Measurements from ENCODE around the gene NPAS3.

- TF ChIP-seq, protein P1, sequence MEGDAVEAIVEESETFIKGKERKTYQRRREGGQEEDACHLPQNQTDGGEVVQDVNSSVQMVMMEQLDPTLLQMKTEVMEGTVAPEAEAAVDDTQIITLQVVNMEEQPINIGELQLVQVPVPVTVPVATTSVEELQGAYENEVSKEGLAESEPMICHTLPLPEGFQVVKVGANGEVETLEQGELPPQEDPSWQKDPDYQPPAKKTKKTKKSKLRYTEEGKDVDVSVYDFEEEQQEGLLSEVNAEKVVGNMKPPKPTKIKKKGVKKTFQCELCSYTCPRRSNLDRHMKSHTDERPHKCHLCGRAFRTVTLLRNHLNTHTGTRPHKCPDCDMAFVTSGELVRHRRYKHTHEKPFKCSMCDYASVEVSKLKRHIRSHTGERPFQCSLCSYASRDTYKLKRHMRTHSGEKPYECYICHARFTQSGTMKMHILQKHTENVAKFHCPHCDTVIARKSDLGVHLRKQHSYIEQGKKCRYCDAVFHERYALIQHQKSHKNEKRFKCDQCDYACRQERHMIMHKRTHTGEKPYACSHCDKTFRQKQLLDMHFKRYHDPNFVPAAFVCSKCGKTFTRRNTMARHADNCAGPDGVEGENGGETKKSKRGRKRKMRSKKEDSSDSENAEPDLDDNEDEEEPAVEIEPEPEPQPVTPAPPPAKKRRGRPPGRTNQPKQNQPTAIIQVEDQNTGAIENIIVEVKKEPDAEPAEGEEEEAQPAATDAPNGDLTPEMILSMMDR (IDR thresholded peaks at IDR 0.05) = no peak
- no peak for TF ChIP-seq EZH2phosphoT487 (IDR thresholded peaks at IDR 0.05)
Observed at GRCh38 chr14:33452995-33453394, 514.3 kb downstream of the NPAS3 start.
